ENCODE measurements around the gene OPHN1.

The OPHN1 gene

DNA sequence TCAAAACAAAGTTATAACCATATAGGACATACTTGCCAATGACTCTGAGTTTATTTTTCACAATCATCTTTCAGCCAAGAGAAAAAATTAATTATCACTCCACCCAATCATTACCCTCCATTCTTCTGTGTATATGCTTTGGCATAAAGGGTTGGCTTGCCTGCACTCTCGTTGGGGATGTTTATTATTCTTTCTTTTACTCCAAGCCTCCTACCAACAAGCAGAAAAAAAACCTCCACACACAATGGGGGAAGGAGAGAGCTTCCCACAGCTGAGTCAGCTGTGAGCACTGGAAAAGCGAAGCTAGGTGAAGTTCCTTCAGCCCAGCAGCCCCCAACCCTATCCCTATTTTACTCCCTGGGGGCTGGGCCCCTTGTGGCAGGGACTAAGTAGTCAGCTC is 1.5 kb downstream of the OPHN1 start:
- DNase-seq (ENCODE audit: insufficient read length, low spot score) (no peak), FAIRE-seq (no peak)
- TF ChIP-seq POLR2A (IDR thresholded peaks at IDR 0.05; ENCODE audit: low read depth, low read length) (no peak), POLR2AphosphoS5 (IDR thresholded peaks at IDR 0.05; ENCODE audit: low read depth, low read length) (no peak), POU2F2 (IDR thresholded peaks at IDR 0.05; ENCODE audit: low read depth, low read length) (no peak), SPI1 (IDR thresholded peaks at IDR 0.05; ENCODE audit: low read depth, low read length) (no peak), TAF1 (IDR thresholded peaks at IDR 0.05; ENCODE audit: low read depth, low read length) (no peak), PAX5 (IDR thresholded peaks at IDR 0.05; ENCODE audit: insufficient read depth, low read length, severe bottlenecking) (no peak)

DNA sequence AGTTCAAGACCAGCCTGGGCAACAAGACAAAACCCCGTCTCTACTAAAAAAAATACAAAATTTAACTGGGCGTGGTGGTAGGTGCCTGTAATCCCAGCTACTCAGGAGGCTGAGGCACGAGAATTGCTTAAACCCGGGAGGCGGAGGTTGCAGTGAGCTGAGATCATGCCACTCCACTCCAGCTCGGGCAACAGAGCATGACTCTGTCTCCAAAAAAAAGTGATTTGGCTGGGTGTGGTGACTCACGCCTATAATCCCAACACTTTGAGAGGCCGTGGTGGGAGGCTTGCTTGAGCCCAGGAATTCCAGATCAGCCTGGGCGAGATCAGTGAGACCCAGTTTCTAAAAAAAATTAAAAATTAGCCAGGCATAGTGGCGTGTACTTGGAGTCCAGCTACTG is 4.1 kb downstream of the OPHN1 start:
- no peak for FAIRE-seq
- no peak for TF ChIP-seq POU2F2 (IDR thresholded peaks at IDR 0.05; ENCODE audit: low read depth, low read length)
- TF ChIP-seq POLR2AphosphoS5 (IDR thresholded peaks at IDR 0.05; ENCODE audit: low read depth, low read length): no peak
- no peak for TF ChIP-seq TAF1 (IDR thresholded peaks at IDR 0.05; ENCODE audit: low read depth, low read length)
- TF ChIP-seq SPI1 (IDR thresholded peaks at IDR 0.05; ENCODE audit: low read depth, low read length): no peak
- no peak for TF ChIP-seq POLR2A (IDR thresholded peaks at IDR 0.05; ENCODE audit: low read depth, low read length)
- DNase-seq (ENCODE audit: insufficient read length, low spot score): no peak

DNA sequence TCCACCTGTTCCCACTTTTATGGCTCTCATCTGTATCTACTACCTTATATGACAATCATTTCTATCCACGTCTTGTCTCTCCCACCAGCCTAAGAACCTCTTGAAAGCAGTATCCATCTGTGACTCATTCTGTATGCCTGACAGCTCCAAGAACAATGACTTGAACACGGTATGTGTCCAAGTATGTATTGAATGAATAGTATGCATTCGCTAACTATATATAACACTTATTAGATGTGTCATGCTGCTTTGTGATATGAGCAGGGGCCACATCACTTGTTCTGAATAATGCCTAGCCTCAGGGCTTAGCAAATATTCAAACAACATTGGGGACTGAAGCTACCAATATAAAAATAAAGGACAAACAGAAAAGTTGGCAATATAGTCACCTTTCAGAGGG is 4.9 kb downstream of the OPHN1 start:
- DNase-seq (ENCODE audit: insufficient read length, low spot score): no peak
- no peak for TF ChIP-seq POLR2A (IDR thresholded peaks at IDR 0.05; ENCODE audit: low read depth, low read length)
- no peak for TF ChIP-seq TAF1 (IDR thresholded peaks at IDR 0.05; ENCODE audit: low read depth, low read length)
- no peak for TF ChIP-seq PAX5 (IDR thresholded peaks at IDR 0.05; ENCODE audit: insufficient read depth, low read length, severe bottlenecking)
- no peak for TF ChIP-seq POU2F2 (IDR thresholded peaks at IDR 0.05; ENCODE audit: low read depth, low read length)
- TF ChIP-seq POLR2AphosphoS5 (IDR thresholded peaks at IDR 0.05; ENCODE audit: low read depth, low read length): no peak
- no peak for TF ChIP-seq SPI1 (IDR thresholded peaks at IDR 0.05; ENCODE audit: low read depth, low read length)
- FAIRE-seq: no peak

DNA sequence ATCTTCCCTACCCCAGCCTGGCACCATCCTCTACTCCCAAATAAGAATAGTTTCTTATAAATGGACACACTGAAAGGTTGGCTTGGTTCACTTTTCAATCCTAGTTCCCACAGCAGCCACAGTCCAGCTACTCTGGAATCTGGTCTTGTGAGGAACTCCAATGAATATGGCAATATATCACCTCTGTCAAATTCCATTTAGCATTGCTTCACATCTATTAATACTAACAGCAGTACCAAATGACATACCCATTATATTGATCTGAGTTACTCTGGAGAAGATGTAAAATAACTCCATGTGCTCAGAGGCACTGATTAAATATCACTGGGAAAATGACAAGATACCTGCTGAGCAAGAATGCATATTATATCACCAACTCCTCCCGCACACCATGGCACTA is 8.6 kb downstream of the OPHN1 start:
- DNase-seq (ENCODE audit: insufficient read length, low spot score) (no peak), FAIRE-seq (no peak)
- TF ChIP-seq PAX5 (IDR thresholded peaks at IDR 0.05; ENCODE audit: insufficient read depth, low read length, severe bottlenecking) (no peak), POLR2A (IDR thresholded peaks at IDR 0.05; ENCODE audit: low read depth, low read length) (no peak), TAF1 (IDR thresholded peaks at IDR 0.05; ENCODE audit: low read depth, low read length) (no peak), POU2F2 (IDR thresholded peaks at IDR 0.05; ENCODE audit: low read depth, low read length) (no peak), POLR2AphosphoS5 (IDR thresholded peaks at IDR 0.05; ENCODE audit: low read depth, low read length) (no peak)

DNA sequence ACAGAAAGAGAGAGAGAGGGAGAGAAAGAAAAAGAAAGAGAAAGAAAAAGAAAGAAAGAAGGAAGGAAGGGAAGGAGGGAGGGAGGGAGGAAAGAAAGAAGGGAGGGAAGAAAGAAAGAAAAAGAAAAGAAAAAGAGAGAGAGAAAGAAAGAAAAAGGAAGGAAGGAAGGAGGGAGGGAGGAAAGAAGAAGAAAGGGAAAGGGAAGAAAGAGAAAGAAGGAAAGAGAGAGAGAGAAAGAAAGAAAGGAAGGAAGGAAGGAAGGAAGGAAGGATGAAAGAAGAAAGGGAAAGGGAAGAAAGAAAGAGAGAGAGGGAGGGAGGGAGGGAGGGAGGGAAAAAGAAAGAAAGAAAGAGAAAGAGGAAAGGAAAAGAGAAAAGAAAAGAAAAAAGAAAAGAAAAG is 10.8 kb downstream of the OPHN1 start:
- TF ChIP-seq POLR2AphosphoS5 (IDR thresholded peaks at IDR 0.05; ENCODE audit: low read depth, low read length) (no peak), TAF1 (IDR thresholded peaks at IDR 0.05; ENCODE audit: low read depth, low read length) (no peak), PAX5 (IDR thresholded peaks at IDR 0.05; ENCODE audit: insufficient read depth, low read length, severe bottlenecking) (no peak), POLR2A (IDR thresholded peaks at IDR 0.05; ENCODE audit: low read depth, low read length) (no peak), POU2F2 (IDR thresholded peaks at IDR 0.05; ENCODE audit: low read depth, low read length) (no peak), SPI1 (IDR thresholded peaks at IDR 0.05; ENCODE audit: low read depth, low read length) (no peak)
- no peak for FAIRE-seq
- DNase-seq (ENCODE audit: insufficient read length, low spot score): no peak

DNA sequence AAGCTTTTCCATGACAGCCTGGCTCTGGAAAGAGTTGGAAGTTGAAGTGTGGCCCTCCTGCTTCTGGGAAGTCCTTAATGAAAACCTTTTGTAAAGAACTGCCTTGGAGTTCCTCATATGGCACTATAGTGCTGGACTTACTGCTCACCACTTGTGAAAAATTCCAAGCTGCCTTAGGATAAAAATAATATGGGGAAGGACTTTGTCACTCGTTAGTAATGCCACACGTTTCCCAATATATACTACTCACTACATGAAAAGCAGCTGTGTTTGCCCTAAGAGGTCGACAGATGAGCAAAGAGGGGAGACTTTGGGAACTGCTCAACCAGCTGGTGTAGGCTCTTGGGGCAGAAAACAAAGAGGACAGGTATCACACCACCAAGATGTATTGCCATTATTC is 11.7 kb downstream of the OPHN1 start:
- no peak for FAIRE-seq
- DNase-seq (ENCODE audit: insufficient read length, low spot score): no peak
- TF ChIP-seq SPI1 (IDR thresholded peaks at IDR 0.05; ENCODE audit: low read depth, low read length) (no peak), POLR2A (IDR thresholded peaks at IDR 0.05; ENCODE audit: low read depth, low read length) (no peak), TAF1 (IDR thresholded peaks at IDR 0.05; ENCODE audit: low read depth, low read length) (no peak)

DNA sequence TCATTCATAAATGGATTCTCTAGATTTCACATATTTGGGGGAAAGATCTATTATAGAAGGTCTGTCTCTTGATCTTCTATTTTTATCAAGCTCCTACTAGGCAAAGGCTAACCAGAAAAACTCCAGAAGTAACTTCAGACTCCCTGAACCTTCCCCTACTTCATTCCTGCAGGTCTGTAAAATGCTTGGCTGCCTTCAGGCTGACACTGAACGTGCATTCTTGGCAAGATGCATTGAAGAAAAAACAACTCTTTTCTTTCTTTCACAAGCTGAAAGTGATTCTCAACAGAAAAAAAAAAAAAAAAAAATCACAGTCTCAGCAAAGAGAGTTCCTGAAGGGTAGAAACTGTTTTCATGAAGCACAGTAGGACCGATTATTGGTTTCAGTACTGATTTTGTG is 12.7 kb downstream of the OPHN1 start:
- DNase-seq (ENCODE audit: insufficient read length, low spot score) (no peak), FAIRE-seq (no peak)
- no peak for TF ChIP-seq POLR2AphosphoS5 (IDR thresholded peaks at IDR 0.05; ENCODE audit: low read depth, low read length)
- TF ChIP-seq POU2F2 (IDR thresholded peaks at IDR 0.05; ENCODE audit: low read depth, low read length): no peak
- no peak for TF ChIP-seq PAX5 (IDR thresholded peaks at IDR 0.05; ENCODE audit: insufficient read depth, low read length, severe bottlenecking)
- no peak for TF ChIP-seq SPI1 (IDR thresholded peaks at IDR 0.05; ENCODE audit: low read depth, low read length)
- no peak for TF ChIP-seq POLR2A (IDR thresholded peaks at IDR 0.05; ENCODE audit: low read depth, low read length)
- no peak for TF ChIP-seq TAF1 (IDR thresholded peaks at IDR 0.05; ENCODE audit: low read depth, low read length)

DNA sequence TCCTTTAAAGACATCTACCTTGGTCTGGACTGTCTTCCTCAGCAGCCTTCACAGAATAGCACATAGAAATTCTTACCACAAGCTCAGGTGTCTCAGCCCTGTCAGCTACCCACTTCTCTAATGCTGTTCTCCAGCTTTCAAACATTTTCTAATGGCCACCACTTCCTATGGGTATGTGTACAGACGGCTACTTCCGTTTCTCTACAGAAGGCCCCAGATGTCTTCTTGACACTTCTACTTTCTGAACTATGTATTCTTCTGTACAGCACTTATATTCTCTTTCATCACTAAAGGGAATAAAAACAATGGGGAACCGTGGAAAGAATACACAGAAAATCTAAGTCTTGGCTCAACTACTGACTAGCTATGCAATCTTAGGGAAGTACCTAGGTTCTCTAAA is 13.3 kb downstream of the OPHN1 start:
- TF ChIP-seq POLR2A (IDR thresholded peaks at IDR 0.05; ENCODE audit: low read depth, low read length) (no peak), PAX5 (IDR thresholded peaks at IDR 0.05; ENCODE audit: insufficient read depth, low read length, severe bottlenecking) (no peak), POLR2AphosphoS5 (IDR thresholded peaks at IDR 0.05; ENCODE audit: low read depth, low read length) (no peak), TAF1 (IDR thresholded peaks at IDR 0.05; ENCODE audit: low read depth, low read length) (no peak), POU2F2 (IDR thresholded peaks at IDR 0.05; ENCODE audit: low read depth, low read length) (no peak), SPI1 (IDR thresholded peaks at IDR 0.05; ENCODE audit: low read depth, low read length) (no peak)
- DNase-seq (ENCODE audit: insufficient read length, low spot score) (no peak), FAIRE-seq (no peak)

DNA sequence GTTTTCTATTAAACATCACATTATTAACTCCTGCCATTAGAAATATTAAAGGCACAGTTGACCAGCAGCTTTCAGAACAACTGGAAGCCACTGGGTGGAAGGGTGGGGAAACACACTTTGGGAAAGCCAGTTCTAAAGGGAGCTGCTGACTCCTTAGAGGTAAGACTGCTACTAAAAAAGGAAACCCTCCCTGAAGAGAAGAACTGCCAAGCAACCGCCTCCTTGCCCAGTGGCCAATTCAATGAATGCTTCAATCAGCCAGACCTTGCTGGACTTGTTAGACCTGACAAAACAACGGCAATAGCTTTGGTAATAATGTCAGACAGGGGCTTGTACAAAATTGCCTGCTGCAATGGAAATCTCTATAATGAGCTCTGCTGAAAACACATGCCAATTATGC is 15.6 kb downstream of the OPHN1 start:
- TF ChIP-seq POU2F2 (IDR thresholded peaks at IDR 0.05; ENCODE audit: low read depth, low read length) (no peak), POLR2A (IDR thresholded peaks at IDR 0.05; ENCODE audit: low read depth, low read length) (no peak), SPI1 (IDR thresholded peaks at IDR 0.05; ENCODE audit: low read depth, low read length) (no peak)
- DNase-seq (ENCODE audit: insufficient read length, low spot score) (no peak), FAIRE-seq (no peak)

DNA sequence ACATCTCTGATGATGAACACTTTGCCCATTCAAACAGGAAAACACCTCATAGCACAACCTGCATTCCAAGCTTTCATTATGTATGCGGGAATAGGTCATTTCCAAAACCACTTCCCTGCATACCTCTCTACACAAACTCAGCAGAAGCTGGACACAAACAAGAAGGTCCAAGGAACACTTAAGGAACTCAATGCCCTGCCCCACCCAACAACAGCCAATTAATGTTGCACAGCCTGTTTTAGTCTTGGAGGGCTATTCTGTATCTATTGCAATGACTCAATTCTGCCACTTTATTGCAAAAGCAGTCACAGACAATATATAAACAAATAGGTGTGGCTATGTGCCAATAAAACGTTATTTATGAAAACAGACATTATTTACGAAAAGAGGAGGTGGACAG is 16.7 kb downstream of the OPHN1 start:
- FAIRE-seq: no peak
- TF ChIP-seq POLR2AphosphoS5 (IDR thresholded peaks at IDR 0.05; ENCODE audit: low read depth, low read length): no peak
- TF ChIP-seq SPI1 (IDR thresholded peaks at IDR 0.05; ENCODE audit: low read depth, low read length): no peak
- no peak for TF ChIP-seq POU2F2 (IDR thresholded peaks at IDR 0.05; ENCODE audit: low read depth, low read length)
- TF ChIP-seq PAX5 (IDR thresholded peaks at IDR 0.05; ENCODE audit: insufficient read depth, low read length, severe bottlenecking): no peak
- TF ChIP-seq POLR2A (IDR thresholded peaks at IDR 0.05; ENCODE audit: low read depth, low read length): no peak
- DNase-seq (ENCODE audit: insufficient read length, low spot score): no peak
